Aorta (tissue), 5 donors: Measurements from ENCODE around the gene SEMA3E. TPM values are rescaled to one million over a fixed set of nuclear protein-coding genes. Genes with fewer than 3 reads are reported as not detected.
"Not testable (repeated sequence)": the region's sequence is repeated elsewhere in the genome, so short reads cannot be mapped to it uniquely, and the experiment has no call there.

Experiments
- ATAC-seq: fragments of 200-7000 bp; cut with Tn5 transposase; one replicate; pipeline ENCODE4 v1.9.1; 2022; ENCODE audit warnings: moderate library complexity; ENCODE audit not compliant: low FRiP score
- DNase-seq, 2 donors: peaks; one replicate each; pipeline ENCODE4 v3.0.0-alpha.2; 2020
- H3K27ac ChIP-seq, 2 donors: one replicate each; pipeline ENCODE4 v1.5.1; 2013; ENCODE audit warnings: low read length in 2 of 2, mild to moderate bottlenecking in 2 of 2, moderate library complexity in 2 of 2, control low read depth in 1 of 2, inconsistent platforms in 1 of 2, low read depth in 1 of 2
- H3K27me3 ChIP-seq, 2 donors: one replicate each; pipeline ENCODE4 v1.6.1; 2013; ENCODE audit warnings: control low read depth in 1 of 2, low read length in 1 of 2, mild to moderate bottlenecking in 1 of 2, moderate library complexity in 1 of 2; ENCODE audit not compliant: insufficient read depth in 2 of 2, control insufficient read depth in 1 of 2
- H3K36me3 ChIP-seq, 2 donors: one replicate each; pipeline ENCODE4 v1.6.1; 2013; ENCODE audit warnings: control low read depth in 1 of 2, low read length in 1 of 2, mild to moderate bottlenecking in 1 of 2; ENCODE audit not compliant: insufficient read depth in 2 of 2, control insufficient read depth in 1 of 2
- H3K4me1 ChIP-seq, 2 donors: one replicate each; pipeline ENCODE4 v1.6.1; 2013; ENCODE audit warnings: low read length in 2 of 2, control low read depth in 1 of 2, mild to moderate bottlenecking in 1 of 2, moderate library complexity in 1 of 2; ENCODE audit not compliant: insufficient read depth in 2 of 2, control insufficient read depth in 1 of 2
- H3K4me3 ChIP-seq, 2 donors: one replicate each; pipeline ENCODE4 v1.5.1; 2013; ENCODE audit warnings: low read length in 2 of 2, control low read depth in 1 of 2, mild to moderate bottlenecking in 1 of 2
- H3K9me3 ChIP-seq: one replicate; pipeline ENCODE4 v1.6.1; 2013; ENCODE audit warnings: mild to moderate bottlenecking, low read length; ENCODE audit not compliant: control insufficient read depth
- WGBS, 2 donors: extraction: QIAGEN DNeasy Blood & Tissue Kit; methylation state at CpG; one replicate each; pipeline ENCODE4 v1.1.7; 2013; 5-methylcytosine and 5-hydroxymethylcytosine counted together
- intact Hi-C, 2 donors: fragments of 100-400 bp; cut with DNase I; formaldehyde crosslinking; loops; one replicate each; pipeline versions ENCODE4 v1.14.2 to v1.15.0; 2022
- polyA plus RNA-seq, 2 donors: library from polyadenylated mRNA; stranded (reverse); fragments of 200-250 nt; gene quantifications; one replicate each; pipeline ENCODE4 v1.2.3, GENCODE V29; 2013
- total RNA-seq, 2 donors: library from RNA; stranded (reverse); fragmentation: NEBNext Ultra II Directional; extraction: Animal tissue kit (Norgen Biotek cat#: 25700); gene quantifications; one replicate each; pipeline ENCODE4 v1.2.1, GENCODE V29; 2021
- donor health status: healthy with polysubstance abuse.
- donor health status: Bipolar disorder and iron deficiency.
- donor health status: DM: no; HTN: no; CAD: no.
- donor health status: DM: no; HTN: no; CAD: no.
- donor health status: DM: yes; HTN: yes; CAD: no.

SEMA3E gene
- total and polyA plus RNA-seq, 4 donors: 0.38 to 35.0 (median 5.5) TPM

DNA sequence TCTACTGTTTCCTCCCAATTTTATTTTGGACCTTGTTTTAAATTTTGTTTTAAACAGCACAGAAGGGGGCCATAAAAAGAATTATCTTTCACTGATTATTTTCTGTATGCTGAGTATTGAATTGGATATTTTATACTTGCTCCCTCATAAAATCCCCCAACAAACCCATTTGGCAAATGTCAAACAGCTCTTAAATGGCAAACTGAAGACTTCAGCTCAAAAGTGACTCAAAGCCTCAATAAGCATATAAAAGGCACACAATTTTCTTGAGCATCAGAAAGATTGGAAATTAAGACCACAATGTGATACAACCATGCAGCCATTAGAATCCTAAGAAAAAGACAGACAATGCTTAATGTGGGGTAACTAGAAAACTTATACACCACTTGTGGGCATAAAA lies 199.2 kb downstream of the SEMA3E start:
- DNase-seq (no peak), ATAC-seq (no peak)
- Histone ChIP-seq H3K4me3 (no peak overlapping the region), H3K36me3 (no peaks in the 10 kb centered on the region), H3K27ac (no peak overlapping the region), H3K9me3 (no peaks in the 10 kb centered on the region), H3K27me3 (no peaks in the 10 kb centered on the region), H3K4me1 (no peaks in the 10 kb centered on the region)
- intact Hi-C loops: no loop called here

- H3K27ac ChIP-seq: no peak overlapping the region
- intact Hi-C loops: no loop called here
- no peak overlapping the region for H3K4me3 ChIP-seq
- no peaks in the 10 kb centered on the region for H3K4me1 ChIP-seq
- 60 to 65% methylated on average over 2 of the region's 2 CpGs for WGBS, 2 donors
- no peaks in the 10 kb centered on the region for H3K36me3 ChIP-seq
- no peaks in the 10 kb centered on the region for H3K9me3 ChIP-seq
- ATAC-seq: no peak
- H3K27me3 ChIP-seq: peaks cover 0 to under 1% of the 10 kb centered on the region in 2 donors
- no peak for DNase-seq
Measured at GRCh38 chr7:83447681-83448080, 201.3 kb downstream of the SEMA3E start.

DNA sequence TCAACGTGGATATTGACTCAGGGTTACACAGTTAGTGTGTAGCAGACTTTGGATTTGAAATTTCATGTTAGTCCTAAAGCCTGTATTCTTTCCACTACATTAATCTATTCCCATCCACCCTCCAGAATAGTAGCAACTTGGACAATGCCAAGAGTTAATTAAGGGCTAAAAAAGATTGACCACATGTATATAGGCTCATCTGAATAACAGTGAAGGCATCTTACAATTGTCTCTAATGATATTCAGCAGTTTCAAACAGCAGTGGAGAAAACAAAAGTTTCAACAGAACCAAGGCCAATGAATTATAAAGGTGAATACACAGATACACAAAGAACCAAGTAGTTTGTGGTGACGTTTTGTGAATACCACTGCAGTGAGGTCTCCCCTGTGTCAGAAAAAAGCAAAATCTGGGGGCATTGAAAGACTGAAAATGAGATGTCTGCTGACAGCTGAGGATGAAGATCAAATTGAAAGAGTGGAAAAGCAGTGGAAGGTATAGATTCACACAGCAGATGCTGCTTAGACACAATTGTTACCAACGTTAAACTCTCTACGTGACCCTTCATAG lies 202.8 kb downstream of the SEMA3E start:
- DNase-seq (no peak), ATAC-seq (no peak)
- H3K36me3 ChIP-seq: no peaks in the 10 kb centered on the region
- H3K9me3 ChIP-seq: no peaks in the 10 kb centered on the region
- WGBS, 2 donors: 46 to 49% methylated on average over 4 of the region's 4 CpGs
- H3K4me1 ChIP-seq: no peaks in the 10 kb centered on the region
- intact Hi-C loops: no loop called here
- H3K27ac ChIP-seq: no peak overlapping the region
- H3K4me3 ChIP-seq: no peak overlapping the region
- peaks cover 0 to 2% of the 10 kb centered on the region in 2 donors for H3K27me3 ChIP-seq

DNA sequence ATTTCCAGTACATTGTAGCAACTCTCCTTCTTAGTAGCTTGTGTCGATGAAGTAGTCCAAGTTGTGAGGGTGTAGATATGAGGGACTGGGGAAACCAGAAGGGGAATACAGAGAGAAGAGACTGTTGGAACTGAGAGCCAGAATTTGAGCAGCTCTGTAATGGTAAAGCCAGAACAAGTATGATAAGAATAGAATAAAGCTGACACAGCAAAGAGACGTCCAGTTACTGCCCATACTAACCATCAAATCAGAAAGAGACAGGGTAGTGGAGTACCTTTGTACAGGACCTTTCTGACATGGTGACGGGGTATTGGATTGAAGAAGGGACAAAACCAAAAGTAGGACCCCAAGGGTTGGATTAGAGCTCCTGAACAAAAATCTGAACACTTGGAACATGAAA lies 206.0 kb downstream of the SEMA3E start:
- ATAC-seq: no peak
- DNase-seq: no peak
- intact Hi-C loops: no loop called here
- H3K4me1 ChIP-seq: no peaks in the 10 kb centered on the region
- H3K27me3 ChIP-seq: peaks cover 0 to 2% of the 10 kb centered on the region in 2 donors
- no peak overlapping the region for H3K27ac ChIP-seq
- WGBS, 2 donors: 53 to 59% methylated on average over 3 of the region's 3 CpGs
- H3K9me3 ChIP-seq: no peaks in the 10 kb centered on the region
- H3K36me3 ChIP-seq: no peaks in the 10 kb centered on the region
- no peak overlapping the region for H3K4me3 ChIP-seq

DNA sequence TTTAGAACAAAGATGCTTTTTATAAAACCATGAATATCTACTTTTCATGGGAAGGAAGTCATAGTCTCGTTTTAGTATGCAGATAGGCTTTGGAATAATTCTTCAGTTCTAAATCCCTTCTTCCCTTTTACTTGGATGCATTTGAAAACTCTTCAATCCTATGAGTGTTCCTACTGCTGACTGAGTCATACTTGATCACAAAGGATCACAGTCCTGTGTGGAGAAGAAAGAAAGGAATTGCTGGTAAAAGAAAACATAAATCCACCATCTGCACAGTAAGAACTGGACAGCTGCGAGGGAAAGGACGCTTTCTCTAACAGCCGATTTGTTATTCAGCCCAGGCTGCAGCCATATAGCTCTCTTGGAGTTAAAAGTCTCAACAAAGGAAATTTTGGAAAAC lies 209.9 kb downstream of the SEMA3E start:
- WGBS, 2 donors: 18 to 41% methylated on average over 4 of the region's 4 CpGs
- no peak overlapping the region for H3K4me3 ChIP-seq
- H3K36me3 ChIP-seq: no peaks in the 10 kb centered on the region
- H3K4me1 ChIP-seq: no peaks in the 10 kb centered on the region
- ATAC-seq (no peak), DNase-seq (no peak)
- no peaks in the 10 kb centered on the region for H3K9me3 ChIP-seq
- H3K27me3 ChIP-seq: peaks cover 0 to 2% of the 10 kb centered on the region in 2 donors
- intact Hi-C loops: no loop called here
- no peak overlapping the region for H3K27ac ChIP-seq

DNA sequence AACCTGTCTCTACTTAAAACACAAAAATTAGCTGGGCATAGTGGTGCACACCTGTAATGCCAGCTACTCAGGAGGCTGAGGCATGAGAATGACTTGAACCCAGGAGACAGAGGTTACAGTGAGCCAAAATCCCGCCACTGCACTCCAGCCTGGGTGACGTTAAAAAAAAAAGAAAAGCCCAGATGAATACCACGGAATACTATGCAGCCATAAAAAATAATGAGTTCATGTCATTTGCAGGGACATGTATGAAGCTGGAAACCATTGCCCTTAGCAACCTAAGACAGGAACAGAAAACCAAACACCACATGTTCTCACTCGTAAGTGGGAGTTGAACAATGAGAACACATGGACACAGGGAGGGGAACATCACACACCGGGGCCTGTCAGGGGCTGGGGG lies 218.7 kb downstream of the SEMA3E start:
- DNase-seq: not testable (repeated sequence)

DNA sequence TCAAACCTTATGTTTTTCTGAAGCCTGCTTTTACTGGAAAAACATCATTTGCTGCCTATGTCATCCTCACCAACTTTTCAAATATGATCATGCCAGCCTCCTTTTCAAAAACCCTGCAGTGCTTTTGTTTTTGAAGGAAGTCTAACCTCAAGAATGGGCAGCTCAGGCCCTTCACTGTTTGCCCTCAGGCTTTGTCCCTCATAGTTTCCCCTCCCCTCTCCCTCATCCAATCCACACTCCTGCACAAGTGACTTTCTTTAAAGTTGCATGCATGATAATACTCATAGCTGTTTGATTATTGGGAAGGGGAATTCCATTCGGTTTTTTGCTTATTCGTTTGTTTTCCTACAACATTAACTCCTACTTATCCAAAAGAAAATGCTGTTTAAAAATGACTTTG lies 219.4 kb downstream of the SEMA3E start:
- no peak overlapping the region for H3K27ac ChIP-seq
- WGBS, 2 donors: 9% methylated on average over 2 of the region's 2 CpGs
- DNase-seq (no peak), ATAC-seq (no peak)
- no peaks in the 10 kb centered on the region for H3K9me3 ChIP-seq
- no peaks in the 10 kb centered on the region for H3K4me1 ChIP-seq
- no peak overlapping the region for H3K4me3 ChIP-seq
- no peaks in the 10 kb centered on the region for H3K36me3 ChIP-seq
- H3K27me3 ChIP-seq: no peaks in the 10 kb centered on the region
- intact Hi-C loops: no loop called here

More for the DNA sequence above, 218.7 kb downstream of the SEMA3E start:
- WGBS, 2 donors: 81 to 86% methylated on average over 5 of the region's 5 CpGs
- H3K36me3 ChIP-seq, H3K9me3 ChIP-seq, intact Hi-C loops, H3K27me3 ChIP-seq, ATAC-seq, H3K27ac ChIP-seq, H3K4me3 ChIP-seq, H3K4me1 ChIP-seq: not testable (repeated sequence)

- no peaks in the 10 kb centered on the region for H3K9me3 ChIP-seq
- no peak for ATAC-seq
- intact Hi-C loops: no loop called here
Measured at GRCh38 chr7:83427884-83428283, 221.1 kb downstream of the SEMA3E start.

DNA sequence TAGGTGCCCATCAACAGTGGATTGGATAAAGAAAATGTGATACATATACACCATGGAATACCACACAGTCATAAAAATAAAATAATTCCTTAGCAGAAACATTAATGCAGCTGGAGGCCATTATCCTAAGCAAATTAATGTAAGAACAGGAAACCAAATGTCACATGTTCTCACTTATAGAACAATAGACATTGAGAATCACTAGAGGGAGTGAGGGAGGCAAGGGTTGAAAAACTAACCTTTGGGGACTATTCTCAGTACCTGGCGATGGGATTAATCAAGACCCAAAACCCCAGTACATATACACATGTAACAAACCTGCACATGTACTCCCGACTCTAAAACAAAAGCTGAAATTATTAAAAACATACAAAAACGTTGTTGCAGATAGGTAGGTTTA lies 222.6 kb downstream of the SEMA3E start:
- Histone ChIP-seq H3K36me3 (no peaks in the 10 kb centered on the region), H3K27me3 (no peaks in the 10 kb centered on the region), H3K27ac (no peak overlapping the region), H3K4me1 (no peaks in the 10 kb centered on the region), H3K4me3 (no peak overlapping the region), H3K9me3 (no peaks in the 10 kb centered on the region)
- 68 to 72% methylated on average over 3 of the region's 3 CpGs for WGBS, 2 donors
- ATAC-seq (no peak), DNase-seq (no peak)
- intact Hi-C loops: no loop called here

More at GRCh38 chr7:83427884-83428283, 221.1 kb downstream of the SEMA3E start:
- DNase-seq: no peak
- WGBS, 2 donors: 26 to 46% methylated on average over 1 of the region's 1 CpG
- H3K4me3 ChIP-seq: no peak overlapping the region
- H3K36me3 ChIP-seq: no peaks in the 10 kb centered on the region
- H3K27me3 ChIP-seq: no peaks in the 10 kb centered on the region
- no peaks in the 10 kb centered on the region for H3K4me1 ChIP-seq
- H3K27ac ChIP-seq: no peak overlapping the region
